OCI-LY3 (cell line): ENCODE results near the gene MACF1.

Source experiments
- H2AFZ ChIP-seq: fragments of 200-600, 300-600 bp; shearing (Covaris generic); 2 replicates; pipeline ENCODE4 v1.6.0; 2014; ENCODE audit warnings: antibody characterized with exemption, low read depth, low read length
- H3K27ac ChIP-seq: fragments of 200-600, 300-600 bp; sonication (generic); 2 replicates; pipeline ENCODE4 v1.5.1; 2014; ENCODE audit warnings: mild to moderate bottlenecking, low read length, moderate library complexity, mixed read lengths
- H3K27me3 ChIP-seq: fragments of 200-600, 300-600 bp; sonication (generic); 2 replicates; pipeline ENCODE4 v1.6.1; 2014; ENCODE audit warnings: low read depth, low read length, mixed read lengths
- H3K36me3 ChIP-seq: fragments of 200-600, 300-600 bp; sonication (generic); replicated peaks from 2 replicates; pipeline ENCODE3; 2014; ENCODE audit warnings: low read depth, low read length, mixed read lengths
- H3K4me1 ChIP-seq: fragments of 300-600, 200-600 bp; sonication (generic); 2 replicates; pipeline ENCODE4 v1.6.1; 2014; ENCODE audit warnings: low read length, mixed read lengths
- H3K4me2 ChIP-seq: fragments of 200-600, 300-600 bp; sonication (generic); 2 replicates; pipeline ENCODE4 v1.6.1; 2014; ENCODE audit warnings: low read length, mixed read lengths
- H3K4me3 ChIP-seq: fragments of 300-600, 200-600 bp; sonication (generic); 2 replicates; pipeline ENCODE4 v1.5.1; 2014; ENCODE audit warnings: antibody characterized with exemption, mild to moderate bottlenecking, low read length, moderate library complexity
- H3K79me2 ChIP-seq: fragments of 300-600, 200-600 bp; shearing (Covaris generic); 2 replicates; pipeline ENCODE4 v1.6.1; 2014; ENCODE audit warnings: mild to moderate bottlenecking, low read length, mixed read lengths
- H3K9ac ChIP-seq: fragments of 300-600, 200-600 bp; shearing (Covaris generic); 2 replicates; pipeline ENCODE4 v1.6.0; 2014; ENCODE audit warnings: mild to moderate bottlenecking, low read length, moderate library complexity
- H3K9me3 ChIP-seq: fragments of 200-600, 300-600 bp; shearing (Covaris generic); 2 replicates; pipeline ENCODE4 v1.6.1; 2014; ENCODE audit warnings: low read length, mixed read lengths; ENCODE audit not compliant: insufficient read depth
- H4K20me1 ChIP-seq: fragments of 200-600, 300-600 bp; sonication (generic); 2 replicates; pipeline ENCODE4 v1.6.1; 2016; ENCODE audit warnings: low read length, mixed read lengths; ENCODE audit not compliant: insufficient read depth
- CTCF ChIP-seq: fragments of 200-600, 300-600 bp; sonication (generic); IDR thresholded peaks from 2 replicates; pipeline ENCODE4 v1.5.1; 2014; ENCODE audit warnings: antibody characterized with exemption, low read length, low read depth
- EZH2phosphoT487 ChIP-seq: fragments of 200-600 bp; shearing (Covaris generic); IDR thresholded peaks from 2 replicates; pipeline ENCODE4 v1.6.1; 2018; ENCODE audit warnings: antibody characterized with exemption, mixed run types, low read depth

Gene MACF1

GRCh38 chr1:39438042-39438441, 233.5 kb downstream of the MACF1 start:
- Histone ChIP-seq H4K20me1 (no peaks in the 10 kb centered on the region), H3K9ac (no peak overlapping the region), H3K79me2 (no peaks in the 10 kb centered on the region), H3K36me3 (peaks cover 11% of the 10 kb centered on the region), H3K9me3 (no peaks in the 10 kb centered on the region), H3K27me3 (no peaks in the 10 kb centered on the region), H3K4me3 (no peak overlapping the region), H2AFZ (no peak overlapping the region), H3K4me2 (no peak overlapping the region), H3K4me1 (no peaks in the 10 kb centered on the region), H3K27ac (no peak overlapping the region)
- TF ChIP-seq CTCF (no peak), EZH2phosphoT487 (no peak)

- Histone ChIP-seq H3K79me2 (no peaks in the 10 kb centered on the region), H4K20me1 (no peaks in the 10 kb centered on the region), H3K9me3 (no peaks in the 10 kb centered on the region), H3K36me3 (peaks cover 23% of the 10 kb centered on the region), H2AFZ (no peak overlapping the region), H3K4me1 (no peaks in the 10 kb centered on the region), H3K27ac (no peak overlapping the region), H3K4me2 (no peak overlapping the region), H3K27me3 (no peaks in the 10 kb centered on the region), H3K4me3 (no peak overlapping the region), H3K9ac (no peak overlapping the region)
- TF ChIP-seq CTCF, result no peak
- no peak for TF ChIP-seq EZH2phosphoT487
Measured at GRCh38 chr1:39440856-39441255, 236.4 kb downstream of the MACF1 start.

- H3K79me2 ChIP-seq, result no peaks in the 10 kb centered on the region
- no peaks in the 10 kb centered on the region for H3K27me3 ChIP-seq
- H3K4me1 ChIP-seq, result no peaks in the 10 kb centered on the region
- H2AFZ ChIP-seq, result no peak overlapping the region
- TF ChIP-seq EZH2phosphoT487, result no peak
- TF ChIP-seq CTCF, result no peak
- no peak overlapping the region for H3K4me2 ChIP-seq
- no peaks in the 10 kb centered on the region for H4K20me1 ChIP-seq
- H3K27ac ChIP-seq, result no peak overlapping the region
- H3K36me3 ChIP-seq, result peaks cover 23% of the 10 kb centered on the region
- H3K4me3 ChIP-seq, result no peak overlapping the region
- H3K9ac ChIP-seq, result no peak overlapping the region
- no peaks in the 10 kb centered on the region for H3K9me3 ChIP-seq
Measured at GRCh38 chr1:39441797-39442196, 237.3 kb downstream of the MACF1 start.

DNA sequence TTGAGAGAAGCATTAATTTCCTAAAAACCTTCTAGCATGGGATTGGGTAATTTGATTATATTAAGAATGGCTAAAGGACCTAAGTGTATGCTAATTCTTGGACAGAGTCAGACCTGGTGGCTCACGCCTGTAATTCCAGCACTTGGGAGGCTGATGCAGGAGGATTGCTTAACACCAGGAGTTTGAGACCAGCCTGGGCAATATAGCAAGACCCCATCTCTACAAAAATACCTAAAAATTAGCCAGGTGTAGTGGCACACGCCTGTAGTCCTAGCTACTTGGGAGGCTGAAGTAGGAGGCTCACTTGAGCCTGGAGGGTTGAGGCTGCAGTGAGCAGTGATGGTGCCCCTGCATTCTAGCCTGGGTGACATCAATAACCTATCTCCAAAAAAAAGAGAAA, 241.1 kb downstream of the MACF1 start:
- H3K9me3 ChIP-seq, result no peaks in the 10 kb centered on the region
- no peaks in the 10 kb centered on the region for H3K79me2 ChIP-seq
- no peak overlapping the region for H3K9ac ChIP-seq
- H3K4me1 ChIP-seq, result no peaks in the 10 kb centered on the region
- no peaks in the 10 kb centered on the region for H4K20me1 ChIP-seq
- TF ChIP-seq CTCF (no peak), EZH2phosphoT487 (no peak)
- peaks cover 33% of the 10 kb centered on the region for H3K36me3 ChIP-seq
- no peaks in the 10 kb centered on the region for H3K27me3 ChIP-seq
- no peak overlapping the region for H3K4me3 ChIP-seq
- no peak overlapping the region for H3K4me2 ChIP-seq
- no peak overlapping the region for H3K27ac ChIP-seq
- no peak overlapping the region for H2AFZ ChIP-seq
